ENCODE data around the gene ECHDC1.
A peak's percentile ranks its signal among the peaks of the same experiment; 100 is the strongest.

Gene ECHDC1

DNA sequence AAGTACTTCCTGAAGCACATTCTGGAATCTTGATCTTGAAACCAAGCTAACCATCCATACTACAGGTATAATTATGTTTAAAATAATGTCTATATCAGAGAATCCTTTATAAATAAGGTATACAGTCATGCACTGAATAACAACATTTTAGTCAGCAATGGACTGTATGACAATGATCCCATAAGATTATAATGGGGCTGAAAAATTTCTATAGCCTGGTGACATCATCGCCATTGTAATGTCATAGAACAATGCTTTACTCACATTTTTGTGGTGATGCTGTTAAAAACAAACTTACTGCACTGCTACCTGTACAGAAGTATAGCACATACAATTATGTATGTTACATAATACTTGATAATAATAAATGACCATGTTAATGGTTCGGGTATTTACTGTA, 44.9 kb downstream of the ECHDC1 start:
- Histone ChIP-seq H3K4me3 (replicated peaks; ENCODE audit: low read depth, low read length) (no peak overlapping the region), H3K36me3 (ENCODE audit: control insufficient read depth, insufficient read depth, low read length) (no peaks in the 10 kb centered on the region), H3K27me3 (replicated peaks; ENCODE audit: control insufficient read depth, insufficient read depth, low read length) (no peaks in the 10 kb centered on the region)
- DNase-seq (ENCODE audit: extremely low read depth, insufficient read length) = no peak
- TF ChIP-seq, protein P1, sequence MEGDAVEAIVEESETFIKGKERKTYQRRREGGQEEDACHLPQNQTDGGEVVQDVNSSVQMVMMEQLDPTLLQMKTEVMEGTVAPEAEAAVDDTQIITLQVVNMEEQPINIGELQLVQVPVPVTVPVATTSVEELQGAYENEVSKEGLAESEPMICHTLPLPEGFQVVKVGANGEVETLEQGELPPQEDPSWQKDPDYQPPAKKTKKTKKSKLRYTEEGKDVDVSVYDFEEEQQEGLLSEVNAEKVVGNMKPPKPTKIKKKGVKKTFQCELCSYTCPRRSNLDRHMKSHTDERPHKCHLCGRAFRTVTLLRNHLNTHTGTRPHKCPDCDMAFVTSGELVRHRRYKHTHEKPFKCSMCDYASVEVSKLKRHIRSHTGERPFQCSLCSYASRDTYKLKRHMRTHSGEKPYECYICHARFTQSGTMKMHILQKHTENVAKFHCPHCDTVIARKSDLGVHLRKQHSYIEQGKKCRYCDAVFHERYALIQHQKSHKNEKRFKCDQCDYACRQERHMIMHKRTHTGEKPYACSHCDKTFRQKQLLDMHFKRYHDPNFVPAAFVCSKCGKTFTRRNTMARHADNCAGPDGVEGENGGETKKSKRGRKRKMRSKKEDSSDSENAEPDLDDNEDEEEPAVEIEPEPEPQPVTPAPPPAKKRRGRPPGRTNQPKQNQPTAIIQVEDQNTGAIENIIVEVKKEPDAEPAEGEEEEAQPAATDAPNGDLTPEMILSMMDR (IDR thresholded peaks at IDR 0.05; ENCODE audit: insufficient read depth, low read length, poor library complexity, severe bottlenecking) = no peak

DNA sequence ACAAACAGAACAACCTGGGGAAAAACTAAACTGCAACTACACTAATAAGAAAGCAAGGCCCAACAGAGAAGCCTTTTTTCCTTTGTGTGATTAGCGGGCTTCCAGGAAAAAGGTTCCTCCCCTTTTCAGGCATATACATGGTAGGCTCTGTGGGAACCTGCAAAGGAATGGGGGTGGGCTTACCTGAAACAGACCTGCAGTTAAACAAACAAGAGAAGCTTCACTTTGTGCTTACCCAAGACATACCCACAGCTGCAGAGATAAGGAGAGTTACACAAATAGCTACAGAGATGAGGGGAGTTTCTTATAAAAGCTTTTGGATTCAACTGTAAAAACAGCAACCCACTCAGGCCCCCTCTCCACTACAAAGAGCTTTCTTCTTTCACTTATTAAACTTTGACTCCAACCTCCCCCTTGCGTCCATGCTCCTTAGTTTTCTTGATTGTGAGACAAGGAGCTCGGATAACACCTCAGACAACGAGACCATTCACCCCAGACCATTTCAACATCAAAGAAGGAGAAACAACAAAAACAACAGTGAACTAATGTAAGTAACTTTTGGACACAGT, 45.8 kb downstream of the ECHDC1 start:
- Histone ChIP-seq H3K27me3 (replicated peaks; ENCODE audit: control insufficient read depth, insufficient read depth, low read length) (no peaks in the 10 kb centered on the region), H3K36me3 (ENCODE audit: control insufficient read depth, insufficient read depth, low read length) (no peaks in the 10 kb centered on the region), H3K4me3 (replicated peaks; ENCODE audit: low read depth, low read length) (no peak overlapping the region)
- DNase-seq (ENCODE audit: extremely low read depth, insufficient read length) = no peak
- TF ChIP-seq, protein P1 (IDR thresholded peaks at IDR 0.05; ENCODE audit: insufficient read depth, low read length, poor library complexity, severe bottlenecking) = no peak

DNA sequence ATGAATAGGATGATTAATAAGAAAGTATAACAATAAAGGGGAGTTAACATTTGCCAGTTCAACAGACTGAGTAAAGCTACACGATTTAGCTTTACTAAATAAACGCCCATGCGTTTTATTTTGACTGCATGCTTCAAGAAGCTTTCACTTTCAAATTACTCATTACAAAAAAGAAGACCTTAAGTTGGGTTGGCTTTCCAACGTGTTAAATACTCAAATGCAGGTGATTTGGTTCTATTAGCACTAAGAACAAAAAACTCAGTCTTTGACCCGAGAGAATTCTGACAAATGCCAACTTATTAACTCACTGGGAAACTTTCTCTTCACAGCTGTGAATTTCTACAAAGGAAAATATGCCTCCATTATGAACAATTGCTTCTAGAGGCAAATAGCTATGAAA, 51.9 kb downstream of the ECHDC1 start:
- H3K27me3 ChIP-seq (replicated peaks; ENCODE audit: control insufficient read depth, insufficient read depth, low read length) = no peaks in the 10 kb centered on the region
- 0 out of 2 replicates have a peak overlapping the region, but pooled peaks have one; percentile 26 for H3K4me3 ChIP-seq (replicated peaks; ENCODE audit: low read depth, low read length)
- DNase-seq (ENCODE audit: extremely low read depth, insufficient read length) = peak; percentile 49
- TF ChIP-seq, protein P1 (IDR thresholded peaks at IDR 0.05; ENCODE audit: insufficient read depth, low read length, poor library complexity, severe bottlenecking) = no peak
- H3K36me3 ChIP-seq (ENCODE audit: control insufficient read depth, insufficient read depth, low read length) = peaks cover 2% of the 10 kb centered on the region; the same call in 1 of the 2 replicates

DNA sequence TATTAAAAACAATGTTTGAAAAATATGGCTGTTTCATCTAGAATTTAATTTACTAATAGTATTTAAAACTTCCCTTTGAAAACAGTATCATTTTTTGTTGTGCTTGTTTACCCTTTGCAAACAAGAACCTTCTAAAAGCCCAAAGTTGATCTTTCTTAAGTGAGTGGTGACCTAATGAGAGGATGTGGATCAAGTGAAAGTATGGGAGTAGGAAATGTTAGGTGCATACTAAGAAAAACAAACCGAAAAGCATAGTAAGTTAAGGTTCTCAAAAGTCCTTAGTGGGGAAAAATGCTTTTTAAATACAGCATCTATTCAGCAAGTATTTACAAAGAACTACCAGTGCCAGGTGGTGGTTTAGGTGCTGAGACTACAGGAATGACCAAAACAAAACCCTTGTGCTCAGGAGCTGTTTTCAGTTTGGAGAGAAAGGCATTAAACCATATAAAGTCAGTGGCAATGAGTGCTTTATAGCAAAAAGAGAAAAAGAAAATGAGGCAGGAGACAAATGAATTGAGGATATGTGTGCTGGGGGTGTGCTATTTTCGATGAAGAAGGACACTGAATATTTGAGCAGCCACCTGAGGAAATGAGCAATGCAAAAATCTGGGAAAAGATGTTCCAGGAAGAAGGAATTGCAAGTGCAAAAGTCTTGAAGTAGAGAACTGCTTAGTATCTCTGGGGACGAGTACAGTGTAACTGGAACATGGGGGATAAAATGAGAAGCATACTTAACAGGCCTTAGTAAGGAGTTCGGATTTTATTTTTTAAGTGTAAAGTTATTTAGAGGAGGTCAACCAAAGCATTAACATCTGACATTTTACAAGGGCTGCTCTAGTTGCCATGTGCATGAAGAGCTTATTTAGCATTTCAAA, 52.8 kb downstream of the ECHDC1 start:
- Histone ChIP-seq H3K36me3 (ENCODE audit: control insufficient read depth, insufficient read depth, low read length) (peaks cover 2% of the 10 kb centered on the region; the same call in 1 of the 2 replicates), H3K4me3 (replicated peaks; ENCODE audit: low read depth, low read length) (no peak overlapping the region), H3K27me3 (replicated peaks; ENCODE audit: control insufficient read depth, insufficient read depth, low read length) (no peaks in the 10 kb centered on the region)
- no peak for DNase-seq (ENCODE audit: extremely low read depth, insufficient read length)
- TF ChIP-seq, protein P1 (IDR thresholded peaks at IDR 0.05; ENCODE audit: insufficient read depth, low read length, poor library complexity, severe bottlenecking) = no peak

DNA sequence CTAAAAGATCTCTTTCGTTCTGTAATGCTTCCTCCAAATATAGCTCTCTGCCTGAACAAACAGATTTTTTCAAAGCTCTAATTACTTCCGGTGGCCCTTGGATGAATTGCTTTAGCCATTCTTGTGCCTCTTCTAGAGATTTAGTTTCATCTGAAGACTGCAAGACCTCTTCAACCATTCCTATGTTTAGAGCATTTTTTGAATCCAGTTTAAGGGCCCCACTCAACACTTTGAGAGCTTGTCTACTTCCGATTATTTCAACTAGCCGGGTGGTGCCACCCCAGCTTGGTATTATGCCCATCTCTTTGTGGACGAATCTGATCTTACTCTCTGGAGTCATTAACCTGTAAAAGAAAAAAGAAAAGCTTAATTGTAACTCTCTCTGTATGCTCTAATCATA, 53.5 kb downstream of the ECHDC1 start:
- Histone ChIP-seq H3K36me3 (ENCODE audit: control insufficient read depth, insufficient read depth, low read length) (peaks cover 3% of the 10 kb centered on the region), H3K4me3 (replicated peaks; ENCODE audit: low read depth, low read length) (no peak overlapping the region), H3K27me3 (replicated peaks; ENCODE audit: control insufficient read depth, insufficient read depth, low read length) (no peaks in the 10 kb centered on the region)
- TF ChIP-seq, protein P1 (IDR thresholded peaks at IDR 0.05; ENCODE audit: insufficient read depth, low read length, poor library complexity, severe bottlenecking) = no peak
- DNase-seq (ENCODE audit: extremely low read depth, insufficient read length) = no peak
